Colonic mucosa (tissue), 4 donors: ENCODE measurements around the gene ARRB2. TPM values are rescaled to one million over a fixed set of nuclear protein-coding genes. Genes with fewer than 3 reads are reported as not detected.
"Not testable (repeated sequence)": the region's sequence is repeated elsewhere in the genome, so short reads cannot be mapped to it uniquely, and the experiment has no call there.

Experiments
- DNase-seq: peaks from one replicate; pipeline ENCODE4 v3.0.0-alpha.2; 2020
- H3K27ac ChIP-seq: fragments of 200-600 bp; one replicate; pipeline ENCODE4 v1.8.0; 2021
- H3K27me3 ChIP-seq: fragments of 200-600 bp; one replicate; pipeline ENCODE4 v1.8.0; 2021
- H3K36me3 ChIP-seq: fragments of 200-600 bp; one replicate; pipeline ENCODE4 v1.8.0; 2021
- H3K4me1 ChIP-seq: fragments of 200-600 bp; one replicate; pipeline ENCODE4 v1.8.0; 2021; ENCODE audit warnings: mild to moderate bottlenecking
- H3K4me3 ChIP-seq: fragments of 200-600 bp; one replicate; pipeline ENCODE4 v1.8.0; 2021
- H3K9ac ChIP-seq, 2 donors: one replicate each; pipeline ENCODE4 v1.7.0; 2013; ENCODE audit warnings: control low read depth in 2 of 2, low read depth in 2 of 2, low read length in 2 of 2
- H3K9me3 ChIP-seq: fragments of 200-600 bp; one replicate; pipeline ENCODE4 v1.8.0; 2021
- CTCF ChIP-seq: fragments of 200-600 bp; IDR thresholded peaks from one replicate; pipeline ENCODE4 v1.8.0; 2022; ENCODE audit warnings: antibody characterized with exemption, mild to moderate bottlenecking
- intact Hi-C: fragments of 100-400 bp; cut with DNase I; formaldehyde crosslinking; loops from one replicate; pipeline ENCODE4 v1.14.1; 2022
- total RNA-seq, 2 donors: library from RNA; stranded (reverse); fragmentation: NEBNext Ultra II Directional in 1 of 2; extraction: Animal tissue kit (Norgen Biotek cat#: 25700) in 1 of 2; gene quantifications; one replicate each; pipeline ENCODE4 v1.2.1, GENCODE V29; 2021
- donor health status: healthy.
- donor health status: DM: no; HTN: no; CAD: no.
- donor health status: DM: no; HTN: no; CAD: no.

The ARRB2 gene
- total RNA-seq, 2 donors from 2014 or later = 41.0 to 42.8 TPM

GRCh38 chr17:4703330-4703691 lies 7.1 kb upstream of the ARRB2 start:
- no peak for DNase-seq
- Histone ChIP-seq H3K27me3 (no peaks in the 10 kb centered on the region), H3K4me3 (peak overlapping the region; percentile 90), H3K36me3 (no peaks in the 10 kb centered on the region), H3K9me3 (no peaks in the 10 kb centered on the region), H3K9ac (peak overlapping the region; percentile 76 to 89), H3K27ac (no peak overlapping the region), H3K4me1 (peaks cover 5% of the 10 kb centered on the region)
- TF ChIP-seq CTCF = no peak
- intact Hi-C loops = loop anchor here (10.0 kb wide), 1 partner anchor 181 kb away; no protein-coding TSS in a partner anchor

- DNase-seq, H3K9me3 ChIP-seq, H3K27ac ChIP-seq, H3K36me3 ChIP-seq, H3K4me1 ChIP-seq, H3K9ac ChIP-seq, H3K27me3 ChIP-seq: not testable (repeated sequence)
- H3K4me3 ChIP-seq = peak overlapping the region; percentile 90
- intact Hi-C loops = loop anchor here (10.0 kb wide), 1 partner anchor 180 kb away; no protein-coding TSS in a partner anchor
These were observed 5.9 kb upstream of the ARRB2 start for GRCh38 chr17:4704574-4704907.

GRCh38 chr17:4704991-4705390 lies 5.4 kb upstream of the ARRB2 start:
- no peaks in the 10 kb centered on the region for H3K27me3 ChIP-seq
- no peak for DNase-seq
- intact Hi-C loops = loop anchor here (10.0 kb wide), 1 partner anchor 180 kb away; no protein-coding TSS in a partner anchor
- H3K36me3 ChIP-seq = no peaks in the 10 kb centered on the region
- no peak for TF ChIP-seq CTCF
- H3K27ac ChIP-seq = no peak overlapping the region
- no peak overlapping the region for H3K9ac ChIP-seq
- peaks cover 5% of the 10 kb centered on the region for H3K4me1 ChIP-seq
- no peak overlapping the region for H3K4me3 ChIP-seq
- no peaks in the 10 kb centered on the region for H3K9me3 ChIP-seq

GRCh38 chr17:4706121-4706520 lies 4.3 kb upstream of the ARRB2 start:
- Histone ChIP-seq H3K27me3 (no peaks in the 10 kb centered on the region), H3K4me3 (no peak overlapping the region), H3K9ac (no peak overlapping the region), H3K9me3 (no peaks in the 10 kb centered on the region), H3K27ac (no peak overlapping the region), H3K36me3 (no peaks in the 10 kb centered on the region), H3K4me1 (peaks cover 6% of the 10 kb centered on the region)
- TF ChIP-seq CTCF = no peak
- no peak for DNase-seq
- intact Hi-C loops = loop anchor here (10.0 kb wide), 1 partner anchor 179 kb away; no protein-coding TSS in a partner anchor

GRCh38 chr17:4708436-4708835 lies 2.0 kb upstream of the ARRB2 start:
- intact Hi-C loops = loop anchor here (10.0 kb wide), 1 partner anchor 176 kb away; no protein-coding TSS in a partner anchor
- no peak for DNase-seq

More at GRCh38 chr17:4708436-4708835, 2.0 kb upstream of the ARRB2 start:
- Histone ChIP-seq H3K27me3 (no peaks in the 10 kb centered on the region), H3K9me3 (no peaks in the 10 kb centered on the region), H3K36me3 (no peaks in the 10 kb centered on the region), H3K4me3 (no peak overlapping the region), H3K4me1 (peaks cover 15% of the 10 kb centered on the region), H3K27ac (no peak overlapping the region), H3K9ac (no peak overlapping the region)
- no peak for TF ChIP-seq CTCF
